Measurements from ENCODE around the gene FAM47C.
"Not testable (repeated sequence)": the region's sequence is repeated elsewhere in the genome, so short reads cannot be mapped to it uniquely, and the experiment has no call there.

The FAM47C gene

GRCh38 chrX:37008182-37008581, at the start of gene FAM47C:
Gene FAM47C, plus strand, starts transcription at chrX:37008366. Its CDS starts 45 bp downstream, at chrX:37008411.
- DNase-seq (ENCODE audit: low read depth in 3 of 3) = not testable (repeated sequence)

DNA sequence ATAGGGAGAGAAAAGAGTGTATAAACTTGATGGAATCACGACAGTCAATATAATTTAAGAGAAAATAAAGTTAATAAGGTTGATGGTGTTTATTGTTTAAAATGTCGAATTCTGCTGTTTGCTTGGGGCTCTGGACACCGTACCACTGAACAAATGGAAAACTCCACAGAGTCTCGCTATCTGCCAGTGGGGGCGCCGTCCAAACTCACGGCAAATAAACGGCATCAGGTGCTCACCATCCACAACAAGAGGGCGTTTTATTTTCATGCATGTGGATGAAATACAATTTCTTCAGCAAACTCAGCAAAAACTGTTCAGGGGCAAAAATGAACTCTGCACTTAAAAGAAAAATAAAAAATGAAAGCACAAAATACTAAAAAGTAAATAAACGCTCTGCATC, 46.6 kb upstream of the FAM47C start:
- DNase-seq (ENCODE audit: low read depth in 3 of 3) = no peak

DNA sequence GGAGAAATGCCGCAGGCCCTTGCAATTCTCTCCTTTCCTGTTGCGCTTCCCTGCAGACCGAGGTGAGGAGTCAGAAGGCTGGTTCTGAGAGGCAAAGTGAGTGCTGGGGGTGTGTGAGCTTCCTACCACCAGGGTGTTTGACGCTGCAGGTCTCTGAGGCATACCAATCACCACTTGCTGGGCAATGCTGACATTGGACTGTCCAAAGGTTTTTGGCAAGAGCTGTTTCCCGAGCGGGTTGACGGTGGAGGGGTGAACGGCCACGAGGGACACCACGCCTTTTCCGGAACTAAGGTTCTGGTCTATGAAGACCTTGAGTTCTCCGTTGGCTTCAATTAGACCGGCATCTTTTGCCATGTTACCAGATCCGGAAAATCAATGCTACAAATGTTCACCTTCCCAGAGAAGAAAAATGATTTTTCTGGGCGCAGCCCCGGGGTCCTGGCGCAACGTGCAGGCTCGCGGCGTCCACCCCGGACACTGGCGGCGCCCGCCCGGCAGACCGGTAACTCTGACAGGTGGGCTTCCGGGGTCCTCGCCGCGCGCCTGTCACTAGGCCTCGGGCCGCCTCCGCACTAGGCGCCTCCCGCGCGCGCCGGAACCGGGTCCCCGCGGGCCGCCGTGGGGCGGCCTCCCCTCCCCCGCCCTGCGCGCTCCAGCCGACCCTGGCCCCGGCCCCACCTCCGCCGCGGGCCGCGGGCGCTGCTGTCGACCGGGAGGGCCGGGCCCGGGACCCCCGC, 44.9 kb upstream of the FAM47C start:
- DNase-seq (ENCODE audit: low read depth in 3 of 3) = no peak

- DNase-seq (ENCODE audit: low read depth in 3 of 3) = no peak
Observed at GRCh38 chrX:36963852-36964251, 44.3 kb upstream of the FAM47C start.

- DNase-seq (ENCODE audit: low read depth in 3 of 3) = no peak
Observed at GRCh38 chrX:36973575-36973974, 34.6 kb upstream of the FAM47C start.

DNA sequence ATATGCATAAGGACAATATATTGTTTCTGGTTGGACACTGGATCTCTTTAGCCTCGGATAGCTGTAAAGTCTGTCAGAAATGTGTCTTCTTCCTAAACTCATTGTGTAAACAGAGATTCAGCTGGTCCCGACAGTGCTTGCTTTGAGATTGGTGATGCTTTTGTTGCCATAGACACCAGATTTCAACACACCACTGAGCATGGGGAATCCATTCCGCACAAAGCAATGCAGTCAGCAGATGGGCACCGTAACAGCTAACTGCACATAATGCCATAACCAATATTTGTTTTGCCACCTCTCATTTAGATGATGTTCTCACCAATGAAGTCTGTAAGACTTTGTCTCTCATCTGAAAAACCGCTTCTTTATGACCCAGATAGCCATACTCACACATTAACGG, 33.3 kb upstream of the FAM47C start:
- DNase-seq (ENCODE audit: low read depth in 3 of 3) = no peak

DNA sequence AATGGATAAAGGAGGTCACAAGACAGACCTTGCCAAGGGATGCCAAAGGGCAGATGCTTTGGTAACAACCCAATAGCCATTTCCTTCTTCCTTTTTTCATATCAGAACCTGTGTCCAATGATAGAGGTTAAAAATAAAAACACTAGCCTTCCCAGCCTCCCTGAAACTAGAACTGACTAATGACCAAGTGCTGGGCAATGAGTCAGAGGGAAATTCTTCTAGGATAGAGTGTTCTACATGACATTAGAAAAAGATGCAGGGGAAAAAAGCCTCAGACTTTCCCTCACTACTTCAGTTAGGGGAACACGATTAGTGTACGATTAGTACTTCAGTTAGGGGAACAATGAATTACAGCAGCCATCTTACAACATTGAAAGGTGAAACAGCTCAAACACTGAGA, 29.3 kb upstream of the FAM47C start:
- no peak for DNase-seq (ENCODE audit: low read depth in 3 of 3)

- no peak for DNase-seq (ENCODE audit: low read depth in 3 of 3)
Observed at GRCh38 chrX:36983831-36984230, 24.3 kb upstream of the FAM47C start.

GRCh38 chrX:36985416-36986209, 22.6 kb upstream of the FAM47C start:
- DNase-seq (ENCODE audit: low read depth in 3 of 3) = not testable (repeated sequence)

DNA sequence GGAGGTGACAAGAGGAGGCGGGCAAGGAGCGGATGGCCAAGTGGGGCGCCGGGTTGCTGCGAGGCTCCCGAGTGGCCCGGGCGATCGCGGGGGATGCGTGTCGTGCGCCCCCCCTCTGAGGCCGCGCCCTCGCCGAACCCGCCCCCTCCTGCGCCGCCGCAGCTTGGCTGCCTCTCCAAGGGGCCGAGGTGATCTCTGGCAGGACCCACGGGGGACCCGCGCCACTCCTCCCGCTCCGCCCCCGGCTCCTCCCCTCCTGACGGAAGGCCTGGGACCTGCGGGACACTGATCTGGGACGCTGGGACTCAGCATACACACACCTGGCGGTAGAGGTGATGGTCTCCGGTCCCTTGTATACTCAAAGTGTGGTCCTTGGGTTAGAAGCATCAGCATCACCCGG, 21.9 kb upstream of the FAM47C start:
- DNase-seq (ENCODE audit: low read depth in 3 of 3) = no peak

- DNase-seq (ENCODE audit: low read depth in 3 of 3) = not testable (repeated sequence)
Observed at GRCh38 chrX:36987212-36987611, 21.0 kb upstream of the FAM47C start.

- DNase-seq (ENCODE audit: low read depth in 3 of 3) = no peak
Observed at GRCh38 chrX:37000140-37000539, 8.0 kb upstream of the FAM47C start.

DNA sequence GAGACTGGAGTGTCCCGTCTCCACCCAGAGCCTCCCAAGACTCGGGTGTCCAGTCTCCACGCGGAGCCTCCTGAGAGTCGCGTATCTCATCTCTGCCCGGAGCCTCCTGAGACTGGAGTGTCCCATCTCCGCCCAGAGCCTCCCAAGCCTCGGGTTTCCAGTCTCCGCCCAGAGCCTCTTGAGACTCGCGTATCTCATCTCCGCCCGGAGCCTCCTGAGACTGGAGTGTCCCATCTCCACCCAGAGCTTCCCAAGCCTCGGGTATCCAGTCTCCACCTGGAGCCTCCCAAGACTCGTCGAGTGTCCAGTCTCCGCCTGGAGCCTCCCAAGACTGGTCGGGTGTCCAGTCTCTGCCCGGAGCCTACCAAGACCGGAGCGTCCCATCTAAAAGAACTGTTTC, 2.3 kb downstream of the FAM47C start:
- DNase-seq (ENCODE audit: low read depth in 3 of 3) = no peak

- not testable (repeated sequence) for DNase-seq (ENCODE audit: low read depth in 3 of 3)
Observed at GRCh38 chrX:37034260-37034659, 26.1 kb downstream of the FAM47C start.

DNA sequence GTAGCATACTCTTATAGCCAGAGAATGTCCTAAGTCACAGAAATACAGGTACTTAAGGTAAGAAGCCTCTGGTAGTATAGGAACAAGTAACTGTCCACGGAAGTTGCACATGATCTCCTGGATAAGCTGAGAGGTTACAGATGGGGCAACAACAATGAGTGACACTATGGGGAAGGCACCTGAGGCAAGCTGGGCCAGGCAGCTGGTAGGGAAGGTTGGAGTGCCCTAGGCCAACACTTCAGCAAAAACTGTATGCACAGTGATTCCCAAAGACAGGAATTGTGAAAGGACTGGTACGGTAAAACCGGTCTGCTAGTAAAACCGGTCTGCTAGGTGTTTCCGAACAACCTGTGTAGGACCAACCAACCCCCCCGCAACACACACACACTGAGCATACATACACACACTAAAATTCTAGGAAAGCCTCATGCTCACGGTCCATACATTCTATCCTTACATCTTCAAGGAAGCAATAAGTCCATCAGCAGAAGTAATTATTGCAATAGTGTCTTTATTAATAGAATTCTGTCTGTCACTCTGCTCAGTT, 28.6 kb downstream of the FAM47C start:
- DNase-seq (ENCODE audit: low read depth in 3 of 3) = not testable (repeated sequence)

DNA sequence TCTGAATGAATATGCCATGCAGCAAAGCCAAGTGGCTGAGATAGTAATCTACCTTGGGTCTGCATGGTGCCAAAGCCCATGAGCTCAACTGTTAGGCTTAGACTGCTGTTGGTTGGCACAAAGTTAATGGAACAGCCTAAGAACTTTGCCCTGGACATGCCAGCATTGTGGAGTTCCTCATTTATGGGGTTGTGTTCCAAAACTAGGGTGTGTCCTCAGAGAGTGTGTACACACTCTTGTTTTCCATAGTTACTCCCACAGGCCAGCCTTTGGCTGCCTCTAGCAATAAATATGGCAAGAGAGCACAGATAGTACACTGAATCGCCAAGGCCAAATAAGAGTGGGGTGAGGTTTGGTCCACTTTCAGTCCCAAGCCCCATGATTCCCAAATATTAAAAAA, 30.6 kb downstream of the FAM47C start:
- not testable (repeated sequence) for DNase-seq (ENCODE audit: low read depth in 3 of 3)

- DNase-seq (ENCODE audit: low read depth in 3 of 3) = not testable (repeated sequence)
Observed at GRCh38 chrX:37042956-37043885, 35.1 kb downstream of the FAM47C start.

DNA sequence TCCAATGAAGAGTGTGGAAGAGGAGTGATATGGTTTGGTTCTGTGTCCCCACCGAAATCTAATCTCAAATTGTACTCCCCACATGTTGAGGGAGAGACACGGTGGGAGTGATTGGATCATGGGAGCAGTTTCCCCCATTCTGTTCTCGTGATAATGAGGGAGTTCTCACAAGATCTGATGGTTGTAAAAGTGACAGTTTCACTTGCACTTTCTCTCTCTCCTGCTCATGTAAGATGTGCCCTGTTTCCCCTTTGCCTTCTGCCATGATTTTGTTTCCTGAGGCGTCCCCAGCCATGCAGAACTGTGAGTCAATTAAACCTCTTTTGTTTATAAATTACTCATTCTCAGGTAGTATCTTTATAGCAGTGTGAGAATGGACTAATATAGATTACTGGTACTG, 39.6 kb downstream of the FAM47C start:
- DNase-seq (ENCODE audit: low read depth in 3 of 3) = no peak

DNA sequence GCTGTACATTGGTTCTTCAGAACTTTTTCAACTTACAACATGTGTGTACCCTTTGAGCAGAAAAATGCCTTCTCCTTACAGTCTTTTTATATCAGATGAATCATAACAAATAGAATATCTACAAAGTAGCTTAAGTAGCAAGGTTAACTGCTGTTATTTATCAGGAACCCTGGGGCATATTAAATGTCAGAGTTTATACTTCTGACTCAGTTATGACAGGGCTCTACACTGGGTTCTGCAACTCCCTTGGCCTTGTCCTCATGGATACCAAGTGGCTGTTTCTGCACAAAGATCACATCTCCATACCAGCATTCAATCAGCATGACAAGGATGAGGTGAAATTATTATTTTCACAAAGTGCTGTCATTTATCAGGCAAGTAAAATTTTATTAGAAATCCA, 49.4 kb downstream of the FAM47C start:
- DNase-seq (ENCODE audit: low read depth in 3 of 3) = not testable (repeated sequence)

DNA sequence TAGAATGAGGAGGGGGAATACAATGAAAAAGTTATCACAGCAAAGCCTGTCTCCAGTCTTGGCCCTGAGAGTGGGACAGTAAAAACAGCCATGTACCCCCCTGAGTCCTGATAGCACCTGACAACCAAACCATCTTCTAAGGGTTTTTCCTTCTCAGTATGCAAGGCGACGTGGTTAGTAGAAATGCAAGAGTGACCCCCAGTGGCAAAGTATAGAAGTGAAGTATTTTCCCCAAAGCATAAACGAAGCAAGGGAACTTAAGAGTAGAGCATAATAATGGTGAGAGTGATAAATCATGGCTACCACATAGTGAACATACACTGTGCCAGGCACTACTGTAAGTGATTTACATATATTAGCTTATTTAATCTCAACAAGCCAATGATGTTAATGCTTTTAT, 52.8 kb downstream of the FAM47C start:
- DNase-seq (ENCODE audit: low read depth in 3 of 3) = no peak

Data from stimulated activated CD4-positive, alpha-beta T cell treated with anti-CD3 and anti-CD28 coated beads, TNF-alpha, amount 100 ng/mL, for 48 hours (primary cell).